Esophagus mucosa (tissue), 1 donor: Measurements from ENCODE around the gene CACNA1D. TPM values are rescaled to one million over a fixed set of nuclear protein-coding genes. Genes with fewer than 3 reads are reported as not detected.

Source experiments
- ATAC-seq: fragments of 200-7000 bp; cut with Tn5 transposase; one replicate; pipeline ENCODE4 v1.9.1; 2020
- total RNA-seq: library from RNA; stranded (reverse); gene quantifications from one replicate; pipeline ENCODE4 v1.2.4, GENCODE V29; 2023
- donor health status: DM: yes; HTN: yes; CAD: no.

The CACNA1D gene
- total RNA-seq, 1 donor from 2014 or later: 0.52 TPM

DNA sequence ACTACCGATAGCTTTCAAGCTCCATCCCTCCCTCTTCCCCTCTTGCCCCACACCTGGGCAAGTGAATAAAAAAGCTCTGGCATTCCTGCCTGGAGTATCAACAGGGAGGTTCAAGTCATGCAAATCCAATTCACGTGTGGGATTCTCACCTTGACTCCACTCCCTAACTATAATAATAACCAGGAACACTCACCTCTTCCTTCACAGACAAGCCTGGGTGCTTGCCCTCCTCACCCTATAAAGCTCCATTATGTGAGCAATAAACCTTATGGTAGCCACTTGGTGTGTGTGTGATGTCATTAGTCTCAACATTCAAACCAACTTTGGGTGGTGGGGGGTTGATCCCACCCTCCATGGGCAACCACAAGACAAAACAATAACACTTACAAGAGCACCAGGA is 335.2 kb downstream of the CACNA1D start:
- no peak for ATAC-seq

DNA sequence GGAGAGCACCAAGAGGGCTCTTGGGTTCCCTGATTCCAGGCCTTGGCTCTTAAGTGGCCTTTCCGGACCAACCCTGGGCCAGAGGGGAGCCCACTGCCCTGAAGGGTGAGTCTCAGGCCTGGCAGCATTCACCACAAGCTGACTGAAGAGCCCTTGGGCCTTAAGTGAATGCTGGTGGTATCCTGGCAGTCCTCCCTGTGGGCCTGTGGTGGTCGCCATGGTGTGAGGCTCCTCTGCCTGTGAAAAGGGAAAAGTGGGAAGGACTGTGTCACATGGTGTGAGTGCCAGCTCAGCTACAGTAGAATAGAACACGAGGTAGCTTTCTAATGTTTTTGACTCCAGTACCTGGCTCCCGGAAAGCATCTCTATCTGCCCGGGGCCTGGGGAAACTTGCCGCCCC is 336.5 kb downstream of the CACNA1D start:
- ATAC-seq: no peak

DNA sequence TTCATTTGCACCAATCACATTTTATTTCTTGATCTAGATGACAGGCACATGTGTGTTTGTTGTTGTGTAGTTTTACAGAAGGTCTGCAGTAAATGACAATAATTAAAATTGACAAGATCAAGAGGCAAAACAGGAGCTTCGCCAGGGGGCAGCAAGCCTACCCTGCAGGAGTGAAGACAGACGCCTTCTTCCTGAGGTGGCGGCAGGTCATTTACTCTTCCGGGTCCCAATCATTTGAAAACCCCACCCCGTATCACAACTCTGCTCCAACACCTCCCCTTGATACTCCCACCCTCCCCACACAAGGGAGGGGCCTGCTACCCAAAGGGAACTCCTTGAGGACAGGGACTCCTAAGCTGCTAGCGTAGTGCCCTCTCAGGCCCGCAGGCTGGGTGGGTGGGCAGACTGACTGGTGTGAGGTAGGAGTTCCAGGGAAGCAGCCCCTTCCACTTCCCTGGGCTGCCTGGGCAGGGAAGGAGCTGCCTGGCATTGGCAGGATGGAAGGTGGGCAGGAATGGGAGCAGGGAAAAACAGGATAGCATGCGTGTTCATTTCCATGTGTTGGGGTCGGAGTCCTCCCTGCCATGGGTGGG is 338.7 kb downstream of the CACNA1D start:
- no peak for ATAC-seq

DNA sequence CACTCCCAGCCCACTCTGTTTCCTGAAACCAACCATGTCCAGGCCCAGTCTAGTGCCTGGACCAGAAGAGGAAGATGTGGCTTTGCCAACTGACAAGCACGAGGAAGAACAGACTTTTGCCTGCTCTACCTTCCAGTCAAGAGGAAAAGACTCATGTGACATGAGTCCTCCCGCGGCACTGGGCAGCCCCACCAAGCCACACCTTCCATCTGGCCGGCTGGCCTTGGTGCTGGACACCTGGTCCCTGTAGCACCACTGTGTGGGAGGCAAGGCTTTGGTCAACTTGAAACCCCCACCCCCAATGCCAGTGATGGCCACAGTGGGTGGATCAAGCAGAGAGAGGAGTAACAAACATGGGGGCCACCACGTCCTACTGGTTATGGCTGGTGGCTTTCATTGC is 339.3 kb downstream of the CACNA1D start:
- ATAC-seq: no peak

DNA sequence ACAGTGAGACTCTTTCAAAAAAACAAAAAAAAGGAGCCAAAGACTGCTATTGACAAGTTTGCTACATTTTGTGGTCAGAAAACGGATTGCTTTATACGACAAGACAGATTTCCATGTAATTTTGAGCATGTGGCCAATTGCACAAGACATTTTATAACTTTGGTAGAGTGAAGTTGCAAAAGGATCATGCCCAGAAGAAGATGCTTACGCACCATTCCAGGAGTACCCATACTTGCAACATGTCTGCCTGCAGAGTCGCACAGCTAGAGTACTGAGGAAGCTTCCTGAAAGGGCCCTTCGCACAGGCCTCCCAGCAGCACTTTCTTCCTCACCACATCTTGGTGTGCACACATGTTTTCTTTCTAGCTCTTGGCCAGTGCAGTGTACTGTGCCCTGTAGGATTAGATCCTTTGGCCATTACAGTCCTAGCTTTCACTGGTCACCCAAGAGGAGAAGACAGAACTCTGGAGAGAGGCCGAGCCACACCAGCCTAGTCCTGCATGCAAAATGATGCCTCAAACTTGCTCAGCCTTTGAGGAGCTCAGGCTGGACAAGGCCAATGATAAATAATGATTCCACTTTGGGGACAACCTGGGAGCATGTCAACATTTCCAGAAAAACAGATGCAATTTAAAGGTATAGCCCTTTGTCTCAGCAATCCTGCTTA is 340.2 kb downstream of the CACNA1D start:
- no peak for ATAC-seq

DNA sequence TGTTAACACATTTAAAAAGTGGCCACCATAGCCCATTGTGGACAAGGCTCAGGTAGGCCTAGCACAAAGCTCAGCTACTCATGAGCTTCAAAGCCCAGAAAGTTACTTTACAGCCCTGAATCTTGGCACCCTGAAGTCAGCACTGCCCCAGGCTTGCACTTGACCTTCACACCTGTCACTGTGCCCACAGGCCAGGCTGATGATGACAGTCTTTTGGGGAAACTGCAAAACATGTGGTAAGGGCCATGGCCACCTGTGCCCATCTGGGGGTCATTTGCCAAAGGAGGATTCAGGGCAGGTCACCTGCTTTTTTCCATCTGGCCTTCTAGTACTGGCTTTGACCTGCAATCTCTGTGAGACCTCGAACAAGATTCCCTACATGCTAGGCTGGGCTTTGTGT is 340.8 kb downstream of the CACNA1D start:
- ATAC-seq: no peak

DNA sequence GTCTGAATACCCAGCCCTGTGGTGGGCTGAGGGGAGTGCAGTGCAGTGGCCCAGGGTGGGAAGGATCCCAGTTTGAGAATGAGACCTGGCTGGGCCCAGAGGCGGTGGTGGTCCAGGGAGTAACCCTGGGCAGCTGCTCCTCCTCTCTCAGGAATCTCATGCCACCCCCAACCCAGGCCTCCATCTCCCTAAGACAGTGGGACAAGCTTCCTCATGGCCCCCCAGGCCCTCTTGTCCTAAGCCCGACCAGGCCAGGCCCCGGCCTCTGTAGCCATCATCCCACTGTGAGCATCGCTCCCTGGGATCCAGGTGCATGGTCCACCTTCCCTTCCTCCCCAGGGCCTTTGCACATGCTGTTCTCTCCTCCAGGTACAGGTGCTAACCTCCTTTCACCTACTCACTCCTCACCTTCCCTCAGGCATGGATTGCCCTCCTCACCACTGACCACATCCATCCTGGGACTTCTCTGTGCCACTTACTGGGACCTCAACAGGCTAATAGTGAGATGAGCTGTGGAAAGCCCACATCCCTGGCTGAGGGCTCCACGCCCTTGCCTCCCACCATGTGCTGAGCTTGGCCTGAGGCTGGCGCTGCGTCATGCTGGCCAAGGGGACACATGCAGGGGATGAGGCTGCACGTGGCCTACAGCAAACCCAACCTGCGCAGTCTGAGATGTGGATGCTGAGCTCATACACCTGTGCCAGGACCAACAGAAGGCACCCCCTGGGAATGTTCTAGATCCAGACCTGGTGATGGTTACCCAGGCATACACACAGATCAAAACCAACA is 341.9 kb downstream of the CACNA1D start:
- ATAC-seq: no peak

DNA sequence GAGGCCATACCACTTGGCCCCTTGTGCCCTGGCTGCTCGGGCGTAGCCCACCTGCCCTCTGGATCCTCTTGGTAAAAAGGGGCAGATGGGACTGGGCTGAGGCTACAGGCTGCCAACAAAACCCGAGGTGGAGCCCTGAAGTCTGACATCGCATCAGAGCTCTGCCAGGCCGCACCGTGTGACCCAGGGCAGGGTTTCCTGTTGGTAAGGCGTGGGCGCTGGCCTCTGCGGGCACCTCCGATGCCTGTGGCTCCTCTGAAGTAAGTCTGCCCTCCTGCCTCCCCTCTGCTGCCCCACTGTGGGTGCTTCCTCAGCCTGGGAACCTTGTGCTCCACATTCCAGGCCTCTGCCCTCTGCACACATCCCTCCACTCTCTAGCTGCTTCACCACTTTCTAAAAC is 342.9 kb downstream of the CACNA1D start:
- no peak for ATAC-seq

DNA sequence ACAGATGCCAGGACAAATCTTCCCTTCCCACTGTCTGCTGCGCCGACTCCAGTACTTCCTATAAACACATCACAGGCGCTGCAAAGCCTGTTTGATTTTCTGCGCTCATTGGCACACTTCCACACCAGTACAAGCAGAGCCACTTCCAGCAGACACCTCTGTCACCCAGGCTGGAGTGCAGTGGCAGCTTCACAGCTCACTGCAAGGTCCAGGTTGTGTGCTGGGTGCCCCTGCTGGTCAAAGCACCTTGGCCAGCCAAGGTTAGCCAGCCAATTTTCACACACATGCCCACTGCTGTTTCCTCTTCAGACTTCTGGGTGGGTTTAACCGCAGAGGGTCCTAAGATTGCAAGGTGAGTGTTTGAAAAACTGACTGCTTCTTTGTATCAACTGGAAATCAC is 346.9 kb downstream of the CACNA1D start:
- ATAC-seq: no peak

DNA sequence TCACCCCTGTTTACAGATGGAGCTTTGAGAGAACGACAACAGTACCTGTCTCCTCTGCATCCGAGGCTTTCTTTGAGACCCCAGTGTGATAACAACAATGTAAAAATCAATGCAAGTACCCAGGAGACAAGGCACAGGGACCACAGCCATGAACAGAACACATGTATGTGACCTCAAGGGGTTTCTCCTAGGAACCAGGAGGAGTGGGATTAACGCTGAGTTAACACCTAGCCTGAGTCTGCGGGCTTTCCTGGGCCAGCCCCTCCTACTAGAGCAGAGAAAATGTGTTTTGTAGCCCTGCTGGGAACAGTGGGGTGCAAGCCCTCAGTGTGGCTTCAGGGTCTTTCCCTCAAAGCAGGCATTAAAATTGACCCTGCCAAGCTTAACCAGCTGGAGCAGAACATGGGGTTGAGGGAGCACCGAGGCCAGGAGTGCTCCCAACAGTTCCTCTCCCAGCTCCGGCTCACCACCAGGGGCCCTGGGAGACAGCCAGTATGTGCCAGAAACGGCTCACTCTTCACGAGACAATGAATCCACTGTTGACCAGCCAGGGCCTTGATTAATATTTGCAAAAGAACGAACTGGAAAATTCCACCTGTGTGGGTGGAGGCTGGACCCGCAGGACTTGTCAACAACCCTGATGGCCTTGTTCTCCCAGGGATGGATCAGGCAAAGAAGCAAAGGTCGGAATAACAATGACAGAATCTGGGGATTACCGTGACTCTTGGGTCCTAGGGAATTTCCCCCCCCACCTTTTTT is 348.2 kb downstream of the CACNA1D start:
- no peak for ATAC-seq

DNA sequence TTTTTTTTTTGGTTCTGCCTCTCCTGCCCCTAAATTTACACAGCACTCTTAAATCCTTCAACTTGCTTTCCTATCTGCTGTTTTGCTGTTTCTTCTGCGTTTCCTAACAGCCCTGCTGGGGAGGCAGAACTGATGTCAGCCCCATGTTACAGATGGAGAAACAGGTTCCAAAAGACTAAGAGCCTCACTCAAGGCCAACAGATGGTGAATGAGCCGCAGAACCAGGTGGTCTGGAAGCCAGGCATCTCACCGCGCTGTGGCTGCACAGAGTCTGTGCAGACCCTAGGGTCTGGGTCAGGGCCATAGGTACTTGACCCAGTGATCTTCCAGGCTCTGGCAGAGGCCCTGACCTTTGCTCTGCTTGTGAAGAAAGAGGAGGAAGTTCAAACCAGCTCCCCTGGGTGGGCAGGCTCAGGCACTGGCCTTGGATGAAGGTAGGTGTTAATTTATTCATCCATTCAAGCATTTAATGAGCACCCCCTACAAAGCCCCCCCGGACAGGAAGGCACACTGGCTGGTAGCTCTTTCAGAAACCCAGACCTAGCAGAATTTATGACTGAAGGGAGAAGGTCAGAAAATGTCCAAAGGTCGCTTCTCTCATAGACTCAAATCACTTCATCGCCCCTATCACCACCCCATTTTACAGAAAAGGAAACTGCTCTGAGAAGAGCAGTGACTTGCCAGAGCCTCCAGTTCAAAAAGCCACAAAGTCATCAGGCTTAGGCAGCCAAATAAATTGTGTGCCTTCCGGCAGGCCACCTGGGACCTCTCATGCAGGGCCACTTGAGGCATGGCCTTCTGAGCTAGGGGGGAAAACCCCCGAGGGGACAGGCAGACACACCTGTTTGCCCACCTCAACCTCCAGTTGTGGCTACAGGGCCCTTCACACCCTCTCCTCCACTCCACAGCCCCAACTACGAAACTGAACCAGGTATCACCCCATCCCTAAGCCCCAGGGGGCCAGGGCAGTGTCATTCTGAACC is 349.1 kb downstream of the CACNA1D start:
- ATAC-seq: no peak

DNA sequence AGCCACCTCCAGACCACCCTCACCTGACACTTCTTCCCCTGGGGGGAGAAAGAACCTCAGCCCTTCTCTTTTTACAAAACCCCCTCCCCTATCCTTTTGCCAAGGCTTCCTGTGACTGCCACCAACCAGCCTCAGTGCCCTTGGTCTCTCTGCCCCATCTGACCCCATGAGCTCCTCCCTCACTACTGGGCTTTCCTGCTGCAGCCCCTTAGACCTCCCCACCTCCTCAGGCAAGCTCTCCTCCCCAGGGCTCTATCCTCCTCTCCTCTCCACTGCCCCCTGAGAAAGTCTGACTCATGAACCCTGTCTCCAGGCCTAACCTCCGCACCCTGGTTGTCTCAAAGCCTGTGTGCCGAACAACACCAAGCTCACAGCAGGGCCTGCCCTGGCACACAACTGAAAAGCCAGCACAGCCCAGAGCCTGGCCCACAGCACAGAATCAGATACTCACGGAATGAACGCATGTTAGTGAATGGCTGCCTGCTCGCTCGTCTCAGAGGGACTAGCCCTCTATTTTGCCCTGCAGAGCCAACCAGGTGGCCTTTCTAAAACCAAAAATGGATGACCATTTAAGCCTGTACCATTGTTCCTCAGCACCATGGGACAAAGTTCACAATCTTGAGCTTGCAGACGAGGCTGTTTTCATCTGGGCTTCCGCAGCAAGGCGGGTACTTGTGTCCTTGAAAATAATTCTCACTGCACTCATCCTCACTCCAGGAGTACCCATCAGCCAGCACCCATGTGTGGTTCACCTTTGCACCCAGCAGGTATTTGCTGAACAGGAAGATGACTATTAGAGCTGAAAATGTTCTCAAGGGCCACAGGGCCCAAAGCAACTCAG is 350.1 kb downstream of the CACNA1D start:
- no peak for ATAC-seq

DNA sequence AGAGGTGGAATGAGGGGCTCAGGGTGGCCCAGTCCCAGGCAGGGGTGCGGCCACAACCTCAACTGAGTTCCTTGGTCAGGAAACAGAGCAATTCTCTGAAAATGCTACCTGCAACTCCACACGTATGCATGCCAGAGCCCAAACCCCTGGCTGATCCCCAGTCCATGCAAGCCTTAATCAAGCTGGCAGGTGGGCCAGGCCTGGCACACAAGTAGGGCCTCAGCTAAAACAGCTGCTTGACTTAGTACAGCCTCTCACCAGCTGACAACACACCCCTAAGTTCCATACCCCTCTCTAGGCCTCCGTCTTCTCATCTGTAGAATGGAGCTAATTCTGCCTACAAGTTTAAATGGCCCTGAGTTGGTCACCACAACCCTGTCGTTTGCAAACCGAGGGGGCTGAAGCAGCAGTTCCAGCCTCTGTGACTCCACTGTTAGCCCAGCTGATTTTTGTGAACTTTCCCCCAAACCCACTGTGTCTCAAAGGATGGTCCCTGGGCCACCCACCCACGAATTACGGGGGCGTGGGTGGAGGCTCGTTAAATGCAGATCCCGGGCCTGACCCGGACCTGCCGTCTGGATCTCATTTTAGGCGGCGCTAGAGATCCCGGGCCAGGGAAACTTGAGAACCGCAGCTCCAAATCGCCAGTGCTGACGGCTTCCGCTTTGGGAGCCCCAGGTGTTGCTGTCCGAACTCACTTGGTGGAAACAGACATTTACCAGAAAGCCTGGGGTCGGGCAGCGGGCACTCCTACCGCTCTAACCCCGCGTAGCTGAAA is 350.9 kb downstream of the CACNA1D start:
- peak; percentile 27 for ATAC-seq

DNA sequence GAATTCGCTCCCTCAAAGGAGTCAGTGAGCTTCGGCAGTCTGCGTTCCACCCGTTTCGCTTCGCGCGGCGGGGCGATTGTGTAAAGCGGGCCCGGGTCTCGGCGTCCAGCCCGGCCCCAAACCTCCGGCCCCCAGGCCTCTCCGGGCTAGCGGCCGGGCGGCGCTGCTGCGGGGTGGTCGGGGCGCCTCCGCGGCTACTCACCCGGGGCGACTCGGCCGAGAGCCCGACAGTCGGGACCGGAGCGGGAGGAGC is 351.4 kb downstream of the CACNA1D start:
- no peak for ATAC-seq

DNA sequence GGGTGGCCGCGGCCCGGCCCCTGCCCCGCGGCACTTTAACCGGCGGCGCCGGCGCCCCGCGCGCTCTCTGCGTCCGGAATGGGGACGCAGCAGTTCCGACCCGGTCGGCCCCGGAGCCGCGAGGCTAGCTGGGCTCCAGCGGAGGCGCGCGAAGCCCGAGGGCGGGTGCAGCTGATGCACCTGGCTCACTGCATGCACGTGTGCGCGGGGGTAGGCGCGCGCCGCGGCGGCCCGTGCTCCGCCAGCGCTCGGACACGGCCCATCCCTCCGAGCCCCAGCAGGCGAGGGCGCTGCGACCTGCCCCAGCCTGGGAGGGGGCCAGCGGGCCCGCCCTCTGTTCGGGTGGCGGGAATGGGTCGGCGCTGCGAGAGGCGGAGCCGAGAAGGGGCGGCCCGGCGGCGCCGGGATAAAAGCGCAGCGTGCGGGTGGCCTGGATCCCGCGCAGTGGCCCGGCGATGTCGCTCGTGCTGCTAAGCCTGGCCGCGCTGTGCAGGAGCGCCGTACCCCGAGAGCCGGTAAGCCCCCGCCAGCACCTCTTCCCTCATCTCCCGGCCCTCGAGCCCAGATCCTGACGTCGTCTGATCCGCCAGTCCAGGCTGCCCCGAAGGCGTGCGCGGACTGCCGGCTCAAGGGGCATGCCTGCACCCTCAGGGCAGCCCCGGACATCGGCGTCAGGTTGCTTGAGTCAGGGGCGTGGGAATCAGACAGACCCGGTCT is 351.9 kb downstream of the CACNA1D start, which contains the start of the genes CHDH and IL17RB:
CHDH (minus strand) TSS at position 286 of the 717 bp plus-strand sequence. CDS start 22,411 bp downstream, outside the sequence.
IL17RB (plus strand) TSS at position 435 of the 717 bp plus-strand sequence; CDS start at position 456, 21 bp downstream.
- peak; percentile 71 for ATAC-seq

DNA sequence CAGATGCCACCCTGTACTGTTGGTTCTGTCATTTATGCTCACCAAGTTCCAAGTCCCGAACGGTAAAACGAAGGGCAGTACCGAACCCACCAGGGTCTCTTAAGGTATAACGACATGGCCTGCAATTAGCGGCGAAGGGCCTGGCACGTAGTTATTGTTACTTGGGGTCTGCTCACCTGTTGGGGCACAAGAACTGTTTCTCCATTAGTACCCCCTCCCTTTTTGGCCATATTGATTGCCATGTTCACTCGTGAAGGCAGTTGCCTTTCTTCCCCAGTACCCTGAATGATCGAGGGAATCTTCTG is 352.4 kb downstream of the CACNA1D start:
- ATAC-seq: no peak

DNA sequence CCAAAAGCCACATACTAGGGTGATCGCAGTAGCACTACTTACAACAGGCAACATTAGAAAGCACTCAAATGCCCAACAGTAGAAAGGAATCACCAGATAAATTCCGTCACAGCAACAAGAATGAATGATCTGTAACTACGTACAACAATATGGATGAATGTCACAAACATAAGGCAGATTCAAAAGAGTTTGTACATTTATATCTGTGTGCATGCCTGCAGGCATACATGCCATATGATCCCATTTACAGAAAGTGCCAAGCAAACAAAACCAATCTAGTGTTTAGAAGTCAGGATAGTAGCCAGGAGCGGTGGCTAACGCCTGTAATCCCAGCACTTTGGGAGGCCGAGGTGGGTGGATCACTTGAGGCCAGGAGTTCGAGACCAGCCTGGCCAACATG is 355.5 kb downstream of the CACNA1D start:
- no peak for ATAC-seq

DNA sequence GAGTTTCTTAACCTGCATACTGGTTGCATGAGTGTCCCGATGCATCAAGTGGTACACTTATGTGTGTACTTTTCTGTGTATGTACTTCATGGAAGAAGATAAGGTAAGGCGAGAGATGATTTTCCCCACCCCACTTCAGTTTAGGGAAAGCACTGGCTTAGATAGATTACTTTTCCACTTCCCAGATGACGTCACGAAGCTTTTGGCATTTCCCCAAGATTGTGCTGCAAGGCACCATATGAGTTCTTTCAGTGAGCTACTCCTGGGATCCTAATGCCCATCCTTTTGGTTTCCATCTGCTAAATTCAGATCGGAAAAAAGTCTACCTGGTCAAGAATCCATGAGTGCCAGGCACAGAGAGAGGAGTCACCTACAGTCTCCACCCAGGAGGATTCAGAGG is 356.5 kb downstream of the CACNA1D start:
- no peak for ATAC-seq

DNA sequence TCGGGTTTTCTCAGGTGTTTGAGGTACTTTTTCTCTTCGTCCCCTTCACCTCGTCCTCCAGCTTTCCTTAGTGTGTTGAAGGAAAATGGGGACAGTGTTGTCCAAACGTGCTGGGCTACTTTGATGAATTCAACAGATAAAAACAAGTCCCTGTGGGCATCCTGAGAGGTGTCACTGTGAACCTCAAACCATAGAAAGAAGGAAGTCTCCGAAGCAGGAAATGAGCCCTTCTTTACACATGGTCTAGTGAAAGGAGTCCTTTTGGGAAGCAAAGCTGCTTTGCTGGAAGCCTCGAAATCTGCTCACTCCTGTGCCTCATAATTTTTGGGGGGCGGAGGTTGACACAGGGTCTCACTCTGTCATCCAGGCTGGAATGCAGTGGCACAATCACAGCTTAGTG is 362.6 kb downstream of the CACNA1D start:
- no peak for ATAC-seq
